Measurements from ENCODE around the gene ARHGAP45.
"Not testable (repeated sequence)": the region's sequence is repeated elsewhere in the genome, so short reads cannot be mapped to it uniquely, and the experiment has no call there.

Gene ARHGAP45

DNA sequence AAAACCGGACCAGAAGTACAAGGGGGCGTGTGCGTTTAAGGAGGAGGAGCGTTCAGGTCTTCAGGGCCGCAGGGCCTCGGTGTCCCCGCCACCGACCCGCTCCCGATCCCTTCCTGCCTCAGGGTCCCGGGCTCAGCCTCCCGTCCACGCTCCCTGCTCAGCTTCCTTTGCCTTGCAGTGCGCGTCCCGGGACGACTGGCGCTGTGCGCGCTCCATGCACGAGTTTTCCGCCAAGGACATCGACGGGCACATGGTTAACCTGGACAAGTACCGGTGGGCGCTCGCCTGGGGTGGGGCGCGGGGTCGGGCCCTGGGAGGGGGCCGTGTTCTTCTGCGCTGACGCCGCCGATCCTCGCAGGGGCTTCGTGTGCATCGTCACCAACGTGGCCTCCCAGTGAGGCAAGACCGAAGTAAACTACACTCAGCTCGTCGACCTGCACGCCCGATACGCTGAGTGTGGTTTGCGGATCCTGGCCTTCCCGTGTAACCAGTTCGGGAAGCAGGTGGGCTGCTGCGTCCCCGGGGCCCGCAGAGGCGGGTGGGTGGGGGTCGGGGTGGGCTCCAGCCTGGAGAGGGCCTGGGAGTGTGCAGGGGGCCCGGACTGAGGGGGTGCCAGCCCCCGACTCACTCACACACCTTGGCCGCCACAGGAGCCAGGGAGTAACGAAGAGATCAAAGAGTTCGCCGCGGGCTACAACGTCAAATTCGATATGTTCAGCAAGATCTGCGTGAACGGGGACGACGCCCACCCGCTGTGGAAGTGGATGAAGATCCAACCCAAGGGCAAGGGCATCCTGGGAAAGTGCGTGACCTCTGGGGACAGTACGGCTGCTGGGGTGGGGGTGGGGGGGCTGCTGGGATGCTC, 38.3 kb downstream of the ARHGAP45 start:
- no peak for DNase-seq (ENCODE audit: low read depth)

DNA sequence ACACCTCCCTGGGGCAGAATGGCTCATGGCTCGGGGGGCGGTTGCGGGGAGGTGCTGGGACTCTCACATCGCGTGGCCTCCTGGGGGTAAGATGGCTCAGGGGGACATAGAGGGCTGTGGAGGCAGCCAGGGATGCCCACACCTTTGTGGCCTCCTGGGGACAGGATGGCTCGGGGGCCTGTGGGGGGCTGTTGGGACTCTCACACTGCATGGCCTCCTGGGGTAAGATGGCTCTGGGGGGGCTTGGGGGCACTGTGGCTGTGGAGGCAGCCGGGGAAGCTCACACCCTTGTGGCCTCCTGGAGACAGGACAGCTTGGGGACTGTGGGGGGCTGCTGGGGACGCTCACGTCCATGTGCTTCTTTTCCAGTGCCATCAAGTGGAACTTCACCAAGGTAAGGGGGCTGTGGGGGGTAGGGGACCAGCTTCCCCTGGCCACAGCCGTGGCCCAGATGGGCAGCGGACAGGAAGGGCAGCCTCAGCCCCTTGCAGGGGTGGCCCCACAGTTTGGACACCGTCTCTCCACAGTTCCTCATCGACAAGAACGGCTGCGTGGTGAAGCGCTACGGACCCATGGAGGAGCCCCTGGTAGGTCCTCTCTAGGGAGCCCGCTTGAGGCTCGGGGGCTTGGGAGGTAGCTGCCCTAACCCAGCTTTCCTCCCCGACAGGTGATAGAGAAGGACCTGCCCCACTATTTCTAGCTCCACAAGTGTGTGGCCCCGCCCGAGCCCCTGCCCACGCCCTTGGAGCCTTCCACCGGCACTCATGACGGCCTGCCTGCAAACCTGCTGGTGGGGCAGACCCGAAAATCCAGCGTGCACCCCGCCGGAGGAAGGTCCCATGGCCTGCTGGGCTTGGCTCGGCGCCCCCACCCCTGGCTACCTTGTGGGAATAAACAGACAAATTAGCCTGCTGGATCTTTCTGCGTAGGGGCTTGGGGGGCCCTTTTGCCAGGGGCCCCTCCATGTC, 39.2 kb downstream of the ARHGAP45 start:
- no peak for DNase-seq (ENCODE audit: low read depth)

DNA sequence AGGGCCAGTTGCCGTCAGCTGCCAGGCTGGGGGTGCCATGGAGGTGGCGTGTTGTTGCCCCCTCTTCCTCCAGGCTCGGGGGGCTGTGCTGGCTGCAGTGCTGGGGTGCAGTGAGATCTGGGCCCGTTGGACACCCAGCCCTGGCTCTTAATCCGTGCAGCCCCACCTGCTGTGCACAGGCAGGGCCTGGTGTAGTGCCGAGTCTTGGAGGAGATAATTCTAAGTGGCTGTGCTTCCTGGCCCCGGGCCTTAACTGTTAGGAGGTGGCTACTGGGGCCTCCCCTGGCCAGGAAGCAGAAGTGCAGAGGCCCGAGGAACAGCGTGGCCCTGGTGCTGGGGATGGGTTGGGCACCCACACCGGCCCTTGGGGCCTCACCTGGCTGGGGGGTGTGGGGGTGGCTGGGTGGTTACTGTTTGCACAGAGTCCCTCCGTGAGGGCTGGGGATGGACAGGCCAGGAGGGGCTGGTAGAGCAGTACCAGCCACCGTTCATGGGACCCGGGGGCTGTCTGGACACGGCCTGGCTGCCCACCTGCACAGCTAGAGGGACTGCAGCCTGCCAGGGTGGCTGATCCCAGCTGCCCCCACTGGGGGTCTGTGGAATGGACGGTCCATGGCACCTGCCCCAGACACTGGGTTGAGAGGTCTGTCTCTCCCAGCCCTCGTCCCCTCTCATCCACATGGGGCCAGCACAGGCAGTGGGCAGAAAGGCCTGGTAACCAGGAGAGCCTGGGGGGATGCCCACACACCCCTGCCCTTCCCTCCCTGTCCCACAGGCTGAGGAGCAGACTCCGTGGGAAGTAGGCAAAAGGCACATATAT, 40.1 kb downstream of the ARHGAP45 start:
- DNase-seq (ENCODE audit: low read depth), result no peak

DNA sequence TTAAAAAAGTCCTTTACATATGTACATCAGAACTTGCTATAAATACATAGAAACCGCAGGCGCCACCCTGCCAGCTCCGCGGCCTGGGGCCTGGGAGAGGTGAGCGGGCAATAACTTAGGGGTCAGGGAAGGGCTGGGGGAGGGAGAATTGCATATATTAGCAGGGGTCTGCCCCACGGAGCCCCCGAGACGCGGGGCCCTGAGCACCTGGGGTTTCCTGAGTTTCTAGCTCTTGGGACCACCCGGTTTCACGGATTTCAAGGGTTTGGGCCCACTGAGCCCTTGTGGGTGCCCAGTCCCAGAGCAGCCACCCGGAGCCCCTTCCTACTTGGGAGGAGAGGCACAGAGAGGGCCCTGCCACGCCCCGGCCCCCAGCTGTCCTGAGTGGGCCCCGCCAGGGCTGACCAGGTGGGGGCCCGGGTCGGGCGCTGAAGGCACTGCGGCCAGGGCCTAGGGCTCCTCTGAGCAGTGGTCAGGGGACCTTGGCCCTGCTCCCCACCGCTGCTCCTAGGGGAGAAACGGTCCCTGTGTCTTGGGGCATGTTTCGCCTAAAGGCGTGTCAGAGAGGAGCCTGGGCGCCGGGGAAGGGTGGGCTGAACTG, 40.8 kb downstream of the ARHGAP45 start:
- DNase-seq (ENCODE audit: low read depth), result no peak

DNA sequence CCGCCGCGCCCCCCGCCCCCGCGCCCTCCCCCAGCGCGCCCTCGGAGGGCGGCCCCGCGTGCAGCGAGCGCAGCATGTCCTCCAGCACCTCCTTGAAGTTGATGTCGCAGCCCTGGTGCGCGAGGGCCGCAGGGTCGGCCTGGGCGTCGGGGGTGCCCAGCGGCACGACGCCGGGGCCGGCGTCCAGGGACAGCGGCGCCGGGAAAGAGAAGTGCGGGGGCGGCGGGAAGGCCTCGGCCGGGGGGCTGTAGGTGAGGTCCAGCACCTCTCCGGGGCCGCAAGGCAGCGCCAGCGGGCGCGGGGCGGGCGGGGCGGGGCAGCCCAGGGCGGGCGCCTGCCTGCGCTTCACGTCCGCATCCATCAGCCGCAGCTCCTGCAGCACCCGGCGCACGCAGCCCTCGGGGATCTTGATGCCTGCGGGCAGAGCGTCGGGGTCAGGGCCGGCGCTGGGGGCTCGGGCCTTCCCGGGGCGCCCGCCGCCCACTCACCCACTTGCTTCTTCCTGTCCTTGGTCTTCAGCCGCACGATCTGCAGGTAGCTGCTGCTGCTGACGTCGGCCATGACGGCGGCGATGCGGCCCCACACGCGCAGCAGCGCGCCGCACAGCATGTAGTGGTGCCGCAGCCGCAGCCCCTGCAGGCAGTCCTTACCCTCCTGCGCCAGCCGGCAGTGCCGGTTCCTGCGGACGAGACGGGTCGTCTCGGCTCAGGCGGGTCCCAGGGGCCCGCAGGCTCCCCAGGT, 41.5 kb downstream of the ARHGAP45 start:
- no peak for DNase-seq (ENCODE audit: low read depth)

DNA sequence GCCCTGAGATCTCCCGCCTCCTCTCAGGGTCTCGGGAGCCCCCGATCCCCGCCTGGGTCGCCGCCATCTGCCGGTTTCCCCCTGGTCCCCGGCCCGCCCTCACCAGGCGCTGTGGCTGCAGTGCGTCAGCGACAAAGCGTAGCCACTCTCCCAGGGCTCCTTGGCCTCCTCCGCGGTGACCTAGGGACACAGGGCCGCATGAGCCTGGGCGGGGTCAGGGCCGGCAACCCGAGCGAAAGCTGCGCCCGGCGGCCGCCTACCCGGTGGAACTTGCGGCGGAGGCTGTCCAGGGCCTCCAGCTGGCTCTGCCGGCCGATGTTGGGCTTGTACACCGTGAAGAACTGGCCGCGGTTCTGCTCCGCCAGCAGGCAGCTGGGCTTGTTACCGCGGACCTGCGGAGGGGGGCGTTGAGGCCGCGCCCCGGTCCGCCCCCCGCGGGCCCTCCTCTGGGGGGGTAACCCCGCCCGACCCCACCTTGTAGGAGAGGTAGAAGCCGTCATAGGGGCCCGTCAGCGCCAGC, 42.1 kb downstream of the ARHGAP45 start:
- no peak for DNase-seq (ENCODE audit: low read depth)

DNA sequence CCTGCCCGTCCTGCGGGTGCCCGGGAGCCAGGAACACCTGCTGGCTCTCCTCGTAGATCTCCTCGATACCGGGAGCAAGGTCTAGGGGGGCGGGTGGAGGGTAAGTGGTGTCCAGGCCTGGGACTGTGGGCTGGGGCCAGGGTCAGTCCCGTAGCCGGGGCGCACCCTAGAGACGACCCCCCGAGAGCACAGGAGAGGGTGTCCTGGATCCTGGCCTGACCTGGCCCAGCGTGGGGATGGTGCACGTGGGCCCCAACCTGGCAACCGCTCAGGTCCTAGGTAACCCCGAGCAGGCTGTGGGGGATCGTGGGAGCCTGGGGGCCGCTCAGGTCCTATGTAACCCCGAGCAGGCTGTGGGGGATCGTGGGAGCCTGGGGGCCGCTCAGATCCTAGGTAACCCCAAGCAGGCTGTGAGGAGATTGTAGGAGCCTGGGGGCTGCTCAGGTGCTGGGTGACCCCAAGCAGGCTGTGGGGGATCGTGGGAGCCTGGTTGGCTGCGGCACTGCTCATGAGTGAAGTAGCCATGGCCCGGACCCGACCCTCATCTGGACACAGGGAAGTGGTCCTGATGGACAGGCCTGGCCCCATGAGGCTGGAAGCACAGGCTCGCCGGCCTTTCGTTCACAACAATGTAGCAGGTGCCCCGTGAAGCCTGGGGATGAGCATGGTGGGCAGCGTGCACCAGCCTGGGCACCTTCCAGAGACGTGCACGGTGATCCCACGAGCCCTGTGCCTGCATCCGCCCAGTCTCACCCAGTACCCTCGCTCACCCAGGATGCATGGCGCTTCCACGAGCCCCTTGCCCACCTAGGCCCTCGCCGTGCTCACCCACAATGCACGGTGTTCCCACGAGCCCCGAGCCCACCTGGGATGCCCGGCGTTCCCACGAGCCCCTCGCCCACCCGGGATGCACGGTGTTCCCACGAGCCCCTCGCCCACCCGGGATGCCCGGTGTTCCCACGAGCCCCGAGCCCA, 43.0 kb downstream of the ARHGAP45 start:
- DNase-seq (ENCODE audit: low read depth), result no peak

DNA sequence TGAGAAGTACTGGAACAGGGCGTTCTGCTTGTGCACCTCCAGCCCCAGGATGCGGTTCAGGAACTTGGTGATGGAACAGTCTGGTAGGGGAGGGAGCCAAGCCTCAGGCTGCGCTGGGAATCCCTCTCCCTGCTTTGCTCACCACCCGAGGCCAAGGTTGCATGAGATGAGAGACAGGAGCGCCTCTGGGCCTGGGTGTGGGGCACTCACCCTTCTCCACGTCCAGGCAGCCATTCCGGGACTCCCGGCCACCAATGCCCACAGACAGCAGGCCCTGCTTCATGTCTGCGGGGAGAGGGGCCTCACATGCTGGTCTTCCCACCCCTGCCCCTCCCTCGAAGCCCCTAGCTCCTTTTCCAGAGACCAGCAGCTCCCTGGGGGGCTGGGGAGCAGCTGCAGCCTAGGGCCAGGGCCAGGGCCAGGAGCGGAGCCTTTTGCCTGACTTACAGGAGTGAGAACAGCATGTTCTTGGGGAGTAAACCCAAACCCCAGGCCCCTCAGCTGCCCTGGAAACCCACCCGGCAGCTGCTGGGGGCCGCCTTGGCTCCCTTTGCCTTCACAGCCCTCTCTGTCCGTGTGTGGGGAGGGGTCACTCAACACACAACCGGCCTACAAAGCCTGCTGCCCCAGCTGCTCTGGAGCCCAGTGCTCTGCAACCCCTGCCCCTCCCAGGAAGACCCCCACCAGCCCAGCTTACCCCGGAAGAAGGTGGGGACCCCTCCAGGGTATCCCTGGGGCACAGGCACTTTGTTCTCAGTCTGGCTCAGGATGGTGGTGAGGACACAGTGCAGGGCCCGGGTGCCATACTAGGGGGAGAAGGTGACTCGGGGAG, 44.1 kb downstream of the ARHGAP45 start:
- DNase-seq (ENCODE audit: low read depth), result no peak

DNA sequence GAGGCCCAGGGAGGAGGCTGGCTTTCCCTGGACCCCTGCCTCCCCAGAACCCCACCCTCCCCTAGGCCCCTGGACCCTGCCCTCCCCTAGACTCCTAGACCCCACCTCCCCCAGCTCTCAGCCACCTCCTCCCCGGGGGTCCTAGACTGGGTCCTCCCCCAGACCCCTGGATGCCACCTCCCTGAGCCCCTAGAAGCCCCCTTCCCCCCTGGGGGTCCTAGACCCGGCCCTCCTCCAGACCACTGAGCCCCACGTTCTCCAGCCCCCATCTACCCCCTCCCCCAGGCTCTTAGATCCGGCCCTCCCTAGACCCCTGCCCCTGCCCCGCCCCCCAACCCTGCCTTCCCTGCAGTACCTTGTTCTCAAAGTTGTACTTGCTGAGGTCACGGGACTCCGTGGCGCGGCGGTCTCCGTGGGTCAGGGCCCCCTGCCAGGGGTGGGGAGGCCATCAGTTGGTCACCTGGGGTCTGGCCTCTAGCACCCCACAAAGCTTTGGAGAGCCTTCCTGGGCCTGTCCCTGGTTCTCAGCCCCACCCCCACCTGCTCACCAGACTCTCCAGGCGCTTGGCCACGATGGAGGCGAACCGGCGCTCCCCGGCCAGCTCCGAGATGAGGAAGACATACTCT, 44.8 kb downstream of the ARHGAP45 start:
- DNase-seq (ENCODE audit: low read depth), result no peak

DNA sequence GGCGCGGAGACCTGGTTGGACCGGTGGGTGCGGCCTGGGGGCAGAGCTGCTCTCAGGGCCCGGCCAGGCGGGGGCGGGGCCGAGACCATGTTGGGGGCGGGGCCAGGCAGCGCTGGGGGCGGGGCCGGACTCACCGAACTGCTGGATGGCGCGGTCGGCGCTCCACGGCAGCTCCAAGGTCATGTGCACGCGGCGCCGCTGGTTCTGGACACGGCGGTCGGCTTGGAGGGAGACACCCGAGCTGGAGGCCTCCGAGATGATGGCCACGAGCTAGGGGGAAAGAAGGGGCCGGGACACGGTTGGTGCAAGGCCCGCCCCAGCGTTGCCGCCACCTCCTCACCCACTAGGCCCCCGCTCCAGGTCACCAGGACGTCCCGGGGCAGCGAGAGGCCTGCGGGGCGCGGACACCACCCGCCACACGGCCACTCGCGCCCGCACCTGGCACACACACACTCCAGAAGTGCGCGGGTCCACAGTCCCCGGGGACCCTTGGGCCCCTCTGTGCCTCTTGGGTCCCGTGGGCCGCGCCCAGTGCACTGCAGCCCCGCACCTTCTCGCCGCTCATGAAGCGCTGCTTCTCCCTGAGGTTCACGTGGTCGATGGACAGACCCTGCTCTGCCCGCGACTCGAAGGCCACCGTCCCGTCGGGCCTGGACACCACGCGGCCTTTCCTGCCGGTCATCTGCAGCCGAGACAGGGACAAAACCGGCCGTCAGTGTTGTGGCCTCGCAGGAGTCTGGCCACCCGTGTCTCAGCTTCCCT, 45.5 kb downstream of the ARHGAP45 start:
- no peak for DNase-seq (ENCODE audit: low read depth)

DNA sequence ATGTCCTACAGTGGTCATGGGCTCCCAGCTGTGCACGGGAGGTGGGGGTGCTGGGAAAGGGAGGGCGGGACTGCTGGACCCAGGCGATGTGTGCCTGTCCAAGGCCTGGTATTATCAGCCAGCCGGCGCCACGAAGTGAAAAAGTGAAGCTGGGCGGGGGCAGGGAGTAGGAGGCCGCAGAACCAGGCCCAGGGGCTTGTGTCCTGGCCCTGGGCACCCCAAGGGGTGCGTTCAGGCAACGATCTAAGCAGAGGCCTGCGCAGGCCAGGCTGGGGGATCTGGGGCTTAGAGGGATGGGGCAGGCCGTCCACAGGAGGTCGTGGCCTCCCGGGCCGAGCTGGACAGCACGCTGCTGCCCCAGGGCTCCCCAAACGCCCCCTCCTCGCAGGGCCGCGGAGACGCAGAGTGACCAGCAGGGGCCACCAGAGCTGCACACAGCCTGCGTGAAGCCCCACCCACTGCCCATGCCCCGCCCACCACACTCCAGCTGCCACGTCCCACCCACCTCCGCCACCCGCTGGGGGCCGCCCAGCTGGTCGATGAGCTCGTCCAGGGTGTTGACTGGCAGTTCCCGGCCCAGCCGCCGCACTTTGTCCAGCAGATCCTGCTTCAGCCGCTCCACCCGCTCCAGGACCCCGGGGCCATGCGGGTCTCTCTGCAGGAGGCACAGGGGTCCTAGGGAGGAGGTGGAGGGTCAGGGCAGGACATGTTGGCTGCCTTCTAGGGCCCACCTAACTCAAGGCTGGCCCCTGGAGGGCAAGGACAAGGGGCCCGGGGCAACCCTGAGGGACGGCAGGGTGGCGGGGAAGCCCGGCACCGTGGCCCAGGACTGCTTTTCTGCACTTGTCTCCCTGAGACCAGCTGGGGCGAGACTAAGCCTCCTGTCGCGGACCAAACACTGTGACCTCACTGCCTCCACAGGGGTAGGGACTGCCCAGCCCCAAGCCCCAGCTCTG, 46.3 kb downstream of the ARHGAP45 start:
- peak; percentile 82 for DNase-seq (ENCODE audit: low read depth)

DNA sequence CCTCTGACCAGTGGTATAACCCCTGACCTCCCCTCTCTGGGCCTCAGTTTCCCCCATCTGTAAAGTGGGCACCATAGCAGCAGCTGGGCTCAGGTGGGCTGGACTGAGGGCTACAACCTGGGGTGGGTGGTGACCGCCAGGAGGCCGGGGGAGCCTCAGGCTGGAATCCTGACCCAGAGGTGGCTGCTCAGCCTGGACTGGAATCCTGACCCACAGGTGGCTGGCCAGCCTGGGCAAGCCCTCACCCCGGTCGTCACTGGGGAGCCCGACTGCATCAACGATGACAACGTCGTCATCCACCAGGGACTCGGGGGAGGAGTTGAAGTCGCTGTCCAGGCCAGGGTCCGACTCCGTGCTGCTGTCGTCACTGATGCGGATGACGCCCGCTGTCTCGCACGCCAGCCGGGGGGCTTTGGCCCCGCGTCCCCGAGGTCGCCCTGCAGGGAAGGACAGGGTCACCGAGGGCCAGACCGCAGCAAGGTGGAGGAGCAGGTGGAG, 47.1 kb downstream of the ARHGAP45 start:
- DNase-seq (ENCODE audit: low read depth), result no peak

DNA sequence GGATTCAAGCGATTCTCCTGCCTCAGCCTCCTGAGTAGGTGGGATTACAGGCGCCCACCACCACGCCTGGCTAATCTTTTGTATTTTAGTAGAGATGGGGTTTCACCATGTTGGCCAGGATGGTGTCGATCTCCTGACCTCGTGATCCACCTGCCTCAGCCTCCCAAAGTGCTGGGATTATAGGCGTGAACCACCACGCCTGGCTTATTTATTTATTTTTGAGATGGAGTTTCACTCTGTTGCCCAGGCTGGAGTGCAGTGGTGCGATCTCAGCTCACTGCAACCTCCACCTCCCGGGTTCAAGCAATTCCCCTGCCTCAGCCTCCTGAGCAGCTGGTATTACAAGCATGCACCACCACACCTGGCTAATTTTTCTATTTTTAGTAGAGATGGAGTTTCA, 47.8 kb downstream of the ARHGAP45 start:
- not testable (repeated sequence) for DNase-seq (ENCODE audit: low read depth)

DNA sequence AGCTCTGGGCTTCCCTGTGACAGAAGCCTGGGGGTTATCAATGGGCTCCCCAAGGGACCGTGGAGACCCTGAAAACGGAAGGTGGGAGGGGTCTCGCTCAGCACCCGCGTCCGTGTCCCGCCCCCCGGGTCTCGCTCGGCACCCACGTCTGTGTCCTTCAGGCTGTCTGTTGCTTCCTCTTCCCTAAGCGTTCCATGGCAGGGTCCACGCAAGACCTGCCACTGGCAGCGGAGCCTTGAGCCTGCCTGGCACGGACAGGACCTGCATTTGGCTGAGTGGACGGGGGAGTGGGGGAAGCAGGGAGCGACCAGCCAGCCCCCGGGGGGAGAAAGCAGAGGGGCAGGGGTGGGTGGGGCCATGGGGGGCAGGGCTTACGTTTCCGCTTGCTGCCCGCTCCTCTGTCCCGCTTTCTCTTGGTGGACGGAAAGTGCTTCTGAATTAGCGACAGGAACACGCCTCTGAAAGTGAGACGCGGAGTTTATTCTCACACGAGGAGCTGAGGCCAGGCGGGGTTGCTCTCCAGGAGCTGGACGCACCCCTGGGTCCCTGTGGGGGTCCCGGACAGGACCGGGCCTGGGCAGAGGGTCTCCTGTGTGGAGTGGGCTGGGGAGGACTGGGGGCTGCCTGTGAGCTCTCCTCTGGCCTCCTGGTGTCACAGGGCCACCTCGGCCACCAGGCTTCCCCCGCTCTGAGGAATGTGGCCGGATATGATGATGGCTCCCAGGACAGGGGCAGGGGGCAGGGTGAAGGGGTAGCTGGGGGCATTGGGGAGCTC, 48.9 kb downstream of the ARHGAP45 start:
- DNase-seq (ENCODE audit: low read depth), result no peak
